ENCODE results near the gene DNAJC12. TPM values are rescaled to one million over a fixed set of nuclear protein-coding genes. Genes with fewer than 3 reads are reported as not detected.

The DNAJC12 gene
- total and polyA plus RNA-seq, 2 of the 8 experiments (the other 6 are each of a cell fraction or from before 2014, with no cell fraction given) = 0.86 to 4.2 TPM

GRCh38 chr10:67878133-67878532 is 40.1 kb upstream of the DNAJC12 start:
- Histone ChIP-seq H3K9ac (replicated peaks in 1 of 4; ENCODE audit: extremely low read depth in 1 of 4, low read depth in 3 of 4, low read length in 3 of 4) (no peak overlapping the region), H2BK12ac (ENCODE audit: low read depth, low read length) (no peak overlapping the region), H2BK120ac (replicated peaks; ENCODE audit: low read depth, low read length) (no peak overlapping the region), H4K20me1 (replicated peaks in 1 of 2; ENCODE audit: control insufficient read depth in 1 of 2, insufficient read depth in 2 of 2, low read length in 2 of 2) (no peaks in the 10 kb centered on the region), H3K4me2 (ENCODE audit: insufficient read depth in 1 of 2, low read depth in 2 of 2, low read length in 2 of 2) (no peak overlapping the region), H3K23ac (ENCODE audit: insufficient read length) (no peak overlapping the region), H4K91ac (replicated peaks; ENCODE audit: insufficient read length, low read length) (no peak overlapping the region), H2BK15ac (ENCODE audit: low read length) (no peak overlapping the region), H2BK20ac (ENCODE audit: low read length) (no peak overlapping the region), H3K79me2 (ENCODE audit: control insufficient read depth in 1 of 2, insufficient read depth in 2 of 2, low read length in 2 of 2) (no peaks in the 10 kb centered on the region), H3K14ac (ENCODE audit: insufficient read length) (no peak overlapping the region), H3K4me3 (ENCODE audit: extremely low read depth in 1 of 4, insufficient read depth in 2 of 4, low read depth in 3 of 4, low read length in 4 of 4) (no peak overlapping the region), H3K56ac (replicated peaks; ENCODE audit: insufficient read length, low read depth, low read length) (no peak overlapping the region), H3K4ac (replicated peaks; ENCODE audit: insufficient read length, low read depth, low read length) (no peak overlapping the region), H3K18ac (ENCODE audit: extremely low read depth, low read length) (no peak overlapping the region), H3K27me3 (replicated peaks in 1 of 4; ENCODE audit: control insufficient read depth in 3 of 4, extremely low read depth in 1 of 4, insufficient read depth in 3 of 4, low read length in 3 of 4) (no peaks in the 10 kb centered on the region), H4K8ac (ENCODE audit: extremely low read depth, insufficient read depth, low read length) (no peak overlapping the region), H2AFZ (ENCODE audit: low read length) (no peak overlapping the region), H2BK5ac (ENCODE audit: low read depth, low read length) (no peak overlapping the region), H2AK5ac (ENCODE audit: low read depth, low read length) (no peak overlapping the region), H3K23me2 (ENCODE audit: low read depth, low read length) (no peaks in the 10 kb centered on the region), H3K9me3 (ENCODE audit: insufficient read depth in 2 of 2, low read depth in 1 of 2, low read length in 1 of 2) (no peaks in the 10 kb centered on the region), H3K4me1 (replicated peaks in 1 of 4; ENCODE audit: control insufficient read depth in 3 of 4, insufficient read depth in 4 of 4, low read length in 3 of 4) (no peaks in the 10 kb centered on the region), H3K27ac (ENCODE audit: low read depth, low read length) (no peak overlapping the region), H4K5ac (ENCODE audit: insufficient read length, low read depth, low read length) (no peak overlapping the region), H3K79me1 (ENCODE audit: low read depth, low read length) (no peaks in the 10 kb centered on the region), H3K36me3 (ENCODE audit: control insufficient read depth in 2 of 4, insufficient read depth in 4 of 4, low read length in 3 of 4) (no peaks in the 10 kb centered on the region)
- no peak for FAIRE-seq
- ChIA-PET POLR2A (ENCODE audit: partially characterized antibody) (interaction anchor here (0.6 to 1.3 kb wide), 7 partner anchors 9 to 285 kb away, joined by 3 to 6 read pairs (median 4); no protein-coding TSS in a partner anchor), CTCF (ENCODE audit: partially characterized antibody) (interaction anchor here (0.9 to 2.7 kb wide), 3 partner anchors 9 to 90 kb away, joined by 3 to 14 read pairs (median 4); no protein-coding TSS in a partner anchor)
- WGBS, 2 experiments (ENCODE audit: extremely low coverage in 1 of 2, insufficient coverage in 1 of 2, insufficient read length in 1 of 2, insufficient replicate concordance in 2 of 2, low coverage in 1 of 2, low lambda C conversion rate in 2 of 2, missing lambda C conversion rate in 1 of 2) = 94% methylated on average over 7 of the region's 7 CpGs; no CpG with 5 or more reads in 1 of the 2 experiments
- TF ChIP-seq GTF2F1 (IDR thresholded peaks at IDR 0.05; ENCODE audit: borderline replicate concordance, low read depth, low read length) (no peak), CEBPB (IDR thresholded peaks at IDR 0.05; ENCODE audit: low read depth, low read length) (peak; percentile 65; the same call in 1 of the 2 replicates)
- DNase-seq (ENCODE audit: low read depth in 1 of 2, low spot score in 2 of 2) = no peak
